D721Med (cell line): ENCODE measurements around the gene UROS.

ENCODE experiments used
- DNase-seq: peaks from one replicate; pipeline ENCODE4 v3.0.0; 2011; ENCODE audit warnings: low spot score; ENCODE audit not compliant: insufficient read length
- FAIRE-seq: peaks from 2 replicates; lab custom pipeline; 2011; peaks lifted over from hg19 to GRCh38; lab: Jason Lieb, UNC
- TF ChIP-seq, protein P1 (sequence below): IDR thresholded peaks from 2 replicates; pipeline ENCODE4 v1.5.1; 2012; ENCODE audit warnings: mild to moderate bottlenecking, control low read depth; ENCODE audit not compliant: insufficient read depth; ENCODE audit errors: missing control alignments

UROS gene

DNA sequence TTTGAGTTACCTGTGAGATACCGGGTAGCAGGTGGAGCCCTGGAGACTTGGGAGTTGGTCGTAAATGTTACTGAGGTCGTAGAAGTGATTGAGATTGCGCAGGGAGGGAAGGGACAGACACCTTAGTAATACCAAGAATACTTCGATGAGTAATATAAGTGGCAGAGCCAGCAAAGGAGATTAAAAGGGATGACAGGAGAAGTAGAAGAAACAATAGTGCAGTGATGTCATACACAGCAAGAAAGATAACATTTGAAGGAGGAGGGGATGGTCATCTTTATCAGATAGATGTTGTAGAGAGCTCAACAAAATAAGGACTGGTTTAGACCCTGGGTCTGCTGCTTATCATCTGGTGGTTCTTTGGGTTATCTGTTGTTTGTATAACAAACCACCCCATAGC lies 5.3 kb upstream of the UROS start:
- no peak for DNase-seq
- TF ChIP-seq, protein P1, sequence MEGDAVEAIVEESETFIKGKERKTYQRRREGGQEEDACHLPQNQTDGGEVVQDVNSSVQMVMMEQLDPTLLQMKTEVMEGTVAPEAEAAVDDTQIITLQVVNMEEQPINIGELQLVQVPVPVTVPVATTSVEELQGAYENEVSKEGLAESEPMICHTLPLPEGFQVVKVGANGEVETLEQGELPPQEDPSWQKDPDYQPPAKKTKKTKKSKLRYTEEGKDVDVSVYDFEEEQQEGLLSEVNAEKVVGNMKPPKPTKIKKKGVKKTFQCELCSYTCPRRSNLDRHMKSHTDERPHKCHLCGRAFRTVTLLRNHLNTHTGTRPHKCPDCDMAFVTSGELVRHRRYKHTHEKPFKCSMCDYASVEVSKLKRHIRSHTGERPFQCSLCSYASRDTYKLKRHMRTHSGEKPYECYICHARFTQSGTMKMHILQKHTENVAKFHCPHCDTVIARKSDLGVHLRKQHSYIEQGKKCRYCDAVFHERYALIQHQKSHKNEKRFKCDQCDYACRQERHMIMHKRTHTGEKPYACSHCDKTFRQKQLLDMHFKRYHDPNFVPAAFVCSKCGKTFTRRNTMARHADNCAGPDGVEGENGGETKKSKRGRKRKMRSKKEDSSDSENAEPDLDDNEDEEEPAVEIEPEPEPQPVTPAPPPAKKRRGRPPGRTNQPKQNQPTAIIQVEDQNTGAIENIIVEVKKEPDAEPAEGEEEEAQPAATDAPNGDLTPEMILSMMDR, result no peak
- FAIRE-seq, result no peak

DNA sequence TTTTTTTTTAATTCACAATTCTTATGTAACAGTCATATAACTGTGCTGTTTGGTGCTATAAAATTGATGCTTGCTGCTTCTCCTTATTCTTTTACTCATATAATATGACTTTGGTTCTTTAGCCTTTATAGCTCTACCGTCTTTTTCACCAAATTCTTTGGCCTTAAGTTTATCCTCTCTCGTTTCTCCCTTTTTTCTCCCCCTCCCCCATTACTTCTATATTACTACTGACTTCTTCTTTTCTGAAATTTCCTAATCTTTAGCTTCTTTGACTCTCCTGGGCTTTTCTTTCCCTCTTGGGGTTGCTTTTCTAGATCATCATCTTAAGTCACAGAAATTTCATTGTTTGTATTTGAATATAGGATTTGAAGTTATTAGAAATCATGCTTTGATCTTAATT lies 4.1 kb upstream of the UROS start:
- FAIRE-seq (no peak), DNase-seq (no peak)
- TF ChIP-seq, protein P1, result no peak

- TF ChIP-seq, protein P1, result no peak
- FAIRE-seq (no peak), DNase-seq (no peak)
Observed at GRCh38 chr10:125824736-125825135, 1.7 kb upstream of the UROS start.

DNA sequence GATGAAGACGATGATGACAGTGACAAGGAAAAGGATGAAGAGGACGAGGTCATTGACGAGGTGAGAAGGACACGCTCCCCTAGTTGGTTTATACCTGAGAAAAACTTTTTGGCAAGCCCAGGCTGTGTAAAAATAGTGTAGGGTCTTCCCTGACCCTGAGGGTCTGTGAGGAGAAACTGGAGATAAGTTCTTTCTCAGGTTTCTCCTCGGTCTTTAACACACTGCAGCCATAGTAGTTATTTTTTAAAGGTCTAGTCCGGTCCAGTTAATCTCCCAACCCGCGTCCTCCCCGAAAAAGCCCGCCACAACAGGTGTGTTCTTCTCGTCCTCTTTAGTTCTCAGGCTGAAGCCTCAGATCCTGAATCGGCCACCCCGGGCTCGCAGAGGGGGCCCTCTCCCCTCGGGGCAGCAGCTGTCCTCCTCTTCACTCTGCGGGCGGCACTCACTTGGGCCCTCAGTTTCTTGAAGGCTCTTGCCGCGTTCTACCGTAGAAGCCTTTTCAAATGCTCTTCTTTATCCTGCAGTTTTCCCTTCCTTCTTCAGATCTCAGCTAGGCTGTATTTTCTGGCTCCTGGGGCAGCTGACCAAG lies 699 bp upstream of the UROS start:
- no peak for DNase-seq
- no peak for FAIRE-seq
- TF ChIP-seq, protein P1, result no peak

- FAIRE-seq, result no peak
Observed at GRCh38 chr10:125820701-125821100, 2.4 kb downstream of the UROS start.

GRCh38 chr10:125817337-125817946 lies 5.6 kb downstream of the UROS start:
- DNase-seq, result no peak
- no peak for FAIRE-seq

More at GRCh38 chr10:125820701-125821100, 2.4 kb downstream of the UROS start:
- TF ChIP-seq, protein P1, result no peak
- DNase-seq, result no peak

More at GRCh38 chr10:125817337-125817946, 5.6 kb downstream of the UROS start:
- TF ChIP-seq, protein P1, result no peak
